ENCODE measurements around the gene BTBD16.

GRCh38 chr10:122298598-122299301 is 27.7 kb downstream of the BTBD16 start:
- peak; percentile 95 for TF ChIP-seq CTCF (conservative IDR thresholded peaks at IDR 0.05; ENCODE audit: low read length)
- no peak for TF ChIP-seq EZH2phosphoT487 (IDR thresholded peaks at IDR 0.05; ENCODE audit: borderline replicate concordance, low read depth, low read length)
